HG02678 (cell line): ENCODE measurements around the gene WNK2.

ENCODE experiments used
- ATAC-seq: cut with Tn5 transposase; IDR thresholded peaks from one replicate; pipeline ENCODE4 v1.9.1; 2021; ENCODE audit warnings: mild to moderate bottlenecking, moderate library complexity; ENCODE audit not compliant: unreplicated experiment

Gene WNK2

DNA sequence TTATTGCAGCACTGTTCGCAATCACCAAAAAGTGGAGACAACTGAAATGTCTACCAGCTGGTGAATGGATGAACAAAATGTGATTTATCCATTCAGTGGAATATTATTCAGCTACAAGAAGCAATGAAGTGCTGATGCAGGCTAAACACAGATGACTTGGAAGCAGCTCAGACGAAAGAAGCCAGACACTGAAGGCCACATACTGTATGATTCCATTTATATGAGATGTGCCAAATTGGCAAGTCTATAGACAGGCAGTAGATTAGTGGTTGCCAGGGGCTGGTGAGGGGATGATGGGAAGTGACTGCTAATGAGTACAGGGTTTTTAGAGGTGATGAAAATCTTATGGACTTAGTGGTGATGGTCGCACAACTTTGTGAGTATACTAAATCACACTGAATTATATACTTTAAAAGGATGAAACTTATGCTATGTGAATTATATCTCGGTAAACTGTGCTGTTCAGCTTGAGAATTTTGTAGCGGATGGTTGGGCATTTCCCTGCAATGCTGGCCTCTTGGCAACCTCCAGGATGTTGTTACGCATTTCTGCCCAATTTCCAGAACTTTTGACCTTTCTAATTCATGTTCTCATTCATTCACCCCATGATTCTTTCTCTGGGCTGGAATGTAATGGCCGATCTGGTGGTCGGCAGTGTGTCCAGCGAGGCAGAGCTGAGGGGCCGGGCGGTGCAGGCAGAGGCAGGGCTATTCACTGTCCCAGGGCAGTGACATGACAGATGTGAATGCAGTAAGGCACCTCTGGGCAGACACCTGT, 22.0 kb upstream of the WNK2 start:
- ATAC-seq: no peak

DNA sequence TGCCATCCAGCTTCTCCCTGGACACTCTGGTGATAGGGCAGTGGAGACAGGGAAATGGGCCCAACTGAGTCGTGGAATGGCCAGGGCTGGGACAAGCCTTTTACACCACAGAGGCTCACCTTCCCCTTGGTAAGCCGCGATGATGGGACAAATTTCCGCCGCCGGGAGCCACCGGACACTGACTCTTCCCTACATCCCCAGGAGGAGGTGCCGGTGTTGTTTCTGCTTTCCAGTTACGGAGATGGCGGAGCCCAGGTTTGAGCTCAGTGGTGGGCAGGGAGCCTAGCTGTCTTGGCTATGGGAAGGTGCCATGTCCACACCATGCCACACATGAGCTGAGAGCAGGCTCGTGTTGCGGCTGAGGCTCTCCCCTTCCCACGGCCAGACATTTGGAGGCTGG, 19.9 kb upstream of the WNK2 start:
- no peak for ATAC-seq

DNA sequence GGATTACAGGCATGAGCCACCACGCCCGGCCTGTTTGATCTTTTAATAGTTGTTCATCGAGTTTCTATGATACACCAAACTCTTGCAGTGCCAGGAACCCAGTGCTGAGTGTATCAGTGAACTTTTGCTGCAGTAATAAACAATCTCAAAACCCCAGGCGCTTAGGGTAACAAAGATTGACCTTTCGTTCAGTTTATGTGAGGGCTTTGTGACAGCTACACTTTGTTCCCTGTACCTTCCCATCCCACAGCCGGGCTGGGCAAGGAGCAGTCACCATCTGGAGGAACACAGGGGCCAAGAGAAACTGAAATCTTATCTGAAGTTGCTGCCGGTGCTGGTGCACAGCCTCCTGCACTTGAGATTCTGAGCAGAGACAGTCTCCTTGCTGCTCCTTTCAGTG, 17.2 kb upstream of the WNK2 start:
- ATAC-seq: no peak

DNA sequence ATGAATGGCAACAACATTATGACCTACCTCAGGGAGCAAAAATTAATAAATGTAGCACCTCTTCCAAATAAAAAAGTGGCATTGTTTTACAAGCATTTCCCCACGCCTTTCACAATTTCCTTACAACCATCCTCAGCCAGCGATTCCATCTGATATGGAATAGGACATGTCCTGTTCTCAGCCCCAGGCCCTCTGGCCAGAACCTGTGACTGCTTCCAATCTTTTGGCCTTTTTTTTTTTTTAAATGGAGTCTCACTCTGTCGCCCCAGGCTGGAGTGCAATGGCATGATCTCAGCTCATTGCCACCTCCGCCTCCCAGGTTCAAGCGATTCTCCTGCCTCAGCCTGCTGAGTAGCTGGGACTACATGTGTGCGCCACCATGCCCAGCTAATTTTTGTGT, 16.8 kb upstream of the WNK2 start:
- ATAC-seq: no peak

DNA sequence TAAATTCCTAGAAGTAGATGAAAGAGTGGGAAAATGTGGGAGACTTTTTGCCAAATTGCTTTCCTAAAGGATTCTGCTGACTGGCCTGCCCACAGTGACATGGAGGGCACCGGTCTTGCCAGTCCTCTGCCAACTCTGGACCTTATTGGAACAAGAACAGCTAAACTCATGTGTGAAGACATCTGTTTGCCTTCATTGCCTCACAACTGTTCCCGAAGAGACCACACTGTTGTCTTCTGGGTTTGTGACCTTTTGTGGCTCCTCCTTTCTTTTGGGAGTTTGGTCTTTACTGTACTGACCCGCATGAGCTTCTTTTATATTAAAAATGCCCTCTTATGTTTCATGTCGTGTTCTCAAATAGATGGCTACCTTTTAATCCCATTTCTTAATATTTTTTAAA, 16.1 kb upstream of the WNK2 start:
- no peak for ATAC-seq

DNA sequence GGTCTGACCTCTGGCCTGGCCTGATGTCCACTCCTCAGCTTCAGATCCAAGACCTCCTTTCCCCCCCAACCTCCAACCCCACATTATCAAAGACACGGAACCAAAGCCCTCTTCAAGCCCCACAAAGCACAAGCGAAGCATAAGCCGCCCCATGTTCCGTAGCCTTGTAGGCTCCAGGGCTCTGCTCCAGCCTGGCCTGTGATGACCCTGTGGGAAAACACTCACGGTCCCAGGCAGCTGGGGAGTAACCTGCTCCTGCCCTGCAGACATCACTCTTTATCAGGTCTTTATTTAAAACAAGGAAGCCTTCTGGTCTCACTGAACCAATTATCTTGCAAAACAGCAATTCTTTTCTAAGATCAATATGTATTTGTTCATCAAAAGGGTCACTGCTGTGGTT, 15.4 kb upstream of the WNK2 start:
- ATAC-seq: no peak

DNA sequence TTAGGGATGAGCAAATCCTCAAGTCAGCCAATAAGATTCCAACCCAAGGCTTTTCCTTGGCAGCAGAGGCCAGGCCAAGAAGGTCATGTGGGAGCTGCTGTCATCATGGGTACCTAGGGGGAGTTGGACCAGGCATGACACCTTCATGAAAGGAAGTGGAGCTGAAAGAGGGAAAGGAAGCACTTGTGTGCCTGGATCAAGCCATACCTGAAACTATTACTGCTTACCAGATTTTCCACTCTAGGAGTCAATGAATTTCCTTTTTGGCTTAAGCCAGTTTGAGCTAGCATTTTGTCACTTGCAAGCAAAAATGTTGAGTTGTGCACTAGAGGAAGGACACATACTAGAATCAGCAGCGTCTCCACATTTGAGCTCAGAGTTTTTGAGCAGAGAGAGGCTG, 14.5 kb upstream of the WNK2 start:
- ATAC-seq: no peak

DNA sequence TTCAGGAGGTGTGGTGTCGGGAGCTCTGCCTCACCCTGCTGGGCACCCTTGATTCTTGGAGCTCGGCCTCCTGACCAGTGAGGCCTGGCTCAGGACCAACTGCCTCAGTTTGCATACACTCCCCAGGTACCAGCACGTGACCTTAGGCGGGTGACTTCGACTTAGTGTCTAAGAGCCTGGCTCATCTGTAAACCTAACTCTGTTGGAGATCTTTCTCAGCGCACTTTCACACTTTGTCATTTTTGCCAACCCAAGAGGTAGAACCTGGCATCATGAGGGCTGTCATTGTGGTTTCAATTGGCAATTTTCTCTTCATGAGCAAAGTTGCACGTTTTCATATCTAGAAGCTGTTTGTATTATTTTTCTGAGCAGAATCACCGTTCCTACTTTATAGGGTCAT, 13.4 kb upstream of the WNK2 start:
- no peak for ATAC-seq

DNA sequence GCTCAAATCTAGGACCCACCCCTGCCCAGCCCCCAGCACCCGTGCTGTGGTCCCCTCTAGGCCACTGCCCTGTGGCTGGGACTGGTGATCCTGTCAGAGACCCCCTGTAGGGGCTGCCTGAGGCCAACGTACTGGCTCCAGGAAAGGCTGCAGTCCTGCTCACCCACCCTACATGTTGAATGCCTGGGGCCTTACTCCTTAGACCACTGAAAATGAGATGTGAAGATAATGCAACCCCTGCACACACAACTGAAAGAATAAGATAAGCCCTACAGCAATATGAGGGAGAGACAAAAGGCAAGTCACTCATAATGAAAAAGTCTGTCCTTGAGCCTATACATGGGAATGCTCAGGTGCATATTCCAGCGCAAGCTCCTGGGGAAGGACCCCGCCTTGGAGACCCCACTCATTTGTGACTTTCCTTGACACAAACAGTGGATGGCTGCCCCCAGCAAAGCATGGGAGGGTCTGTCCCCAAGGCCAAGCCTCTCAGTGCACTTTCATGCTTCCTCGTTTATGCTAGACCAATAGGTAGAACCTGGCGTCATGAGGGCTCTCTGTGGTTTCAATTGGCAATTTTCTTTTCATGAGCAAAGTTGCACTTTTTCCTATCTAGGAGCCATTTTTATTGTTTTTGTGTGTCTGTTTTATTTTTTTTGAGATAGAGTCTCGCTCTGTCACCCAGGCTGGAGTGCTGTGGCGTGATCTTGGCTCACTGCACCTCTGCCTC, 12.5 kb upstream of the WNK2 start:
- no peak for ATAC-seq

DNA sequence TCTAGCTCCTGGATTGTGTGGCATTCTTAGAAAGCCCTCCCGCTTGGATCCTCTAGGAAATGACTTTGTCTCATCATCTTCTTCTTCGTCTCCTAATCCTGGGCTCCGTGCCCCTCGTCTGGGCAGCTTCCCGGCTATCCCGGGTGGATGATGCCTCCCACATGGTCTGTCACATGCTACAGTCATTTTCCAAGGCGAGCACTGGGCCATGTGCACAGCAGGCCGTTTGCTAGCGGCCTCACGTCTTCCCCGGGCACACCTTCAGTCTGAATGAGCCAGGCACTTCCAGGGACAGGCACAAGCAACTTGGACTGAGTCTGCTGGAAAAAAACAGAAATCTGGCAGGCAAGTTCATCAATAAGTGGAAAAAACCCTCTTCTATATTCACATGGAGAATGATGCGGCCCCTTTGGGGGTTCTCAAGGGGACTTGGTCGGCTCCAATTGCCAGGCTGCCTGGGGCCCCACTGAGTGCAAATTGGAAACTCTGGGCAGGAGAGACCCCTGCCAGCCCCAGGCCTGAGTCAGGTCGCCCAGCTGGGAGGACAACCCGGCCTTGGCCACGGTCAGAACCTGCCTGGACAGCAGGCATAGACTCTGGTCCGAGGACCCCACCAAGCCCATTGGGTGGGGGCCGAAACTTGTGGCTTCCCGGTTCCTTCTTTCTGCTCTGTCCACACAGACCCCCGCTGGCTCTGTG, 11.1 kb upstream of the WNK2 start:
- ATAC-seq: no peak

DNA sequence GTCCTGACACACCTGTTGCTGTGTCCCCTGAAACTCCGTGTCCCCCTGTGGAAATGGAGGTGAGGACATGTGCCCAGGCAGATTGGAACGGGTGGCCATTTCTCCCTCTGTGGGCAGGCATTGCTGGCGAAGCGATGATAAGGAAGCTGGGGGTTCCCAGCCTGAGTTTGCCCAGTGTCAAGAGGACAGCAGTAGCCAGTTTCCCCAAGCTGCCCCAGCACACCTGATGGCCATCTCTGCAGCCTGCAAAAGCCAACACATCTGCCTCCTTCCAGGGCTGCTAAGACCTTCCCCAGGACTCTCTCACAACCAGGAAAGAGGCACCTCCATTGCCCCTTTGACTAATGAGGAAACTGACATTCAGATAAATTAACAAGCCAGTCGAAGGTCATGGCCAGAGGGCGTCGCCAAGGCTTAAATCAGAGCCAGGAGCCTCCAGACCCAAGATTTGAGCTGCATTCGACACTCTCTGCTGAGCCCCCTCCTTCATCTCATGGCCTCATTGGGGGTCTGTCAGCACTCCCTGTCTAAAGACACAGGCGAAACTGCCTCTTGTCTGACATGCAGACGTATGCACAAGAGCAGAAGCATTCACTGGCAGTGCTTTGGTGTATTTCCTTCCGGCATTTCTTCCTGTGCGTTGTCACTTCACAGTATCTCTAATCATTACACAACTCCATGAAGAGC, 10.4 kb upstream of the WNK2 start:
- ATAC-seq: no peak

DNA sequence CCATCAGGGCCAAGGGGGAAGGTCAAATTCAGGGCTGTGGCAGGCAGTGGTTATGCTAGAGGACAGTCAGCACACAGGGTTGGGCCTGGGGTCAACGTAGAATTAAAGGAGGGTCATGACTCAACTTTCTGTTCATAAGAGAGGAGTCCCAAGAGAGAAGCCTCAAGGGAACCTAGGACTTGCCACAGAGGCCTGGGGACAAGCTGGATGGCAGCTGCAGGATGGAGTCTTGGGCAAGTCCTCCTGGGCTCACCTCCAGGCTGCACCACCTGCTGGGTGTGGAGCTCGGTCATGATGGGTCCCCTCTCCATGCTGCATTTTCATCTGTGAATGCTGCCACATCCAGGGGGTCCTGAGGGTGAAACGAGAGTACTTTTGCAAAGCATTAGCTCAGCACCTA, 9.0 kb upstream of the WNK2 start:
- no peak for ATAC-seq

DNA sequence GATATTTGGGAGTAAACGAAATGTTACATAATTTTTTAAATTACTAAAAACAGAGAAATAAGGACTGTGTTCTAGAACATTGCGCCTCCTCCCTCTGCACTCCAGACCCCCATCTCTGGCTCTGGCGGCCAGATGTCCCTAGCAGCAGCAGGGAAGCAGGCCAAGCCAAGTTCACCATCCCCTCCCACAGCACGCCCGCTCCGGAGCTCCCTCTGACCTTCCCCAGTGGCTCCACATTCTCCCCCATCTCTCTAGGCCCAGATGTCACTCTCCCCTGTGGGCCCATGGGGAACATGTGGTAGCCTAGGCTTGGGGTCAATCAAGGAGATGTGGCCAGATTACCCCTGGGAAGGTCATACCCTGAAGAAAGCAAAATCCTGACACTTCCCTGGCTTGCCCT, 6.3 kb upstream of the WNK2 start:
- ATAC-seq: no peak

DNA sequence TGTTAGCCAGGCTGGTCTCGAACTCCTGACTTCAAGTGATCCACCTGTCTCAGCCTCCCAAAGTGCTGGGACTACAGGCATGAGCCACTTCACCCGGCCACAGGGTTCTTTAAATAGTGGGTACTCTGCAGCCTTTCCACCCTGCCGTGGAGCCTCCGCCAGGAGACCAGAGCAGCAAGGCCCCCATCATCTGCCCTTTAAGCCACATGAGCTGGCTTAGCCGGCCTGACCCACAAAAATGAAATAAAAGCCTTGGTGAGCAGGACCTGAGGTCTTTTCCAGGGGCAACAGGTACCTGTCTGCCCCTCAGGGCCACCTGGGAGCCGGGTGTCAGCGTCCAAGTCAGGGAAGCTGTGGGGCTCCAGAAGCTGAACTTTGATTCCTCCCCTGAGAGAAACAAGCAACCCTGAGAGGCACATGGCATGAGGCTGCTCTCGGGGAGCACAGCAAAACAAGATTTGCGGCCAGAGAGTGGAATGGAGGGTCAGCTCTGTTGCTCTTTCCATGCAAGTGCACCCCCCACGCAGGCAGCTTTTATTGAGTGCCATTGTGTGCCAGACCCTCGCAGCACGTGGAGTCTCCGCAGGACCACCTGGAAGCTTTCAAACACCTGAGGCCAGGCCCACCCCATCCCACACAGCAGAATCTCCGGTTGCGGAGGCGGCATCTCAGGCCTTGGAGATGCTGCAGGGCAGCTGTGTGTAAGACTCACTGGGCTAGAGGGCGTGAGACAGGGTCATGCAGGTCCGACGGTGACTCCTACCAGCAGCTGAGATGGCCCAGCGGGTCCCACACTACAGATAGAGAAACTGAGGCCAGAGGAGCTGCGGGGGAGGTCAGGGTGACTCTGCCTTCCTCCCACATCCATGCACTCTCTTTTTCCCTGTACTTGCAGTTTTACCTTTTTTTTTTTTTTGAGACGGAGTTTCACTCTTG, 4.8 kb upstream of the WNK2 start:
- ATAC-seq: no peak

DNA sequence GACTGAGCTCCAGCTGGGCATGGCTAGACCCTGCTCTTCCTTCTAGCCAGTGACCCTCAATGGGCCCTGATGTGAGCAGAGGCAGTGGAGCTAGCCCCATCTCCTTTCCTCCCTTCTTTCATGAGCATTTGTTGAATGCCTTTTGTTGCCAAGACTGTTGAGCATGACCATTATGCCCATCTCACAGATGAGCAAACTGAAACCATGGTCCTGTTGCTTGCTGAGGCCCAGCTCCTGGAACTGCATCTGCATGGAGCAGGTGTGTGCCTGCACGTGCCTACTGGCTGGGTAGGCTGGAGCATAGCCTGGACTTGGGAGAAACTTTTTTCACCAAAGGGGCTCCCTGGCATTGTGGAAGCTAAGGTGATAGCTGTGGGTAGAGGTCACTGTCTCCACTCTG, 3.0 kb upstream of the WNK2 start:
- no peak for ATAC-seq

DNA sequence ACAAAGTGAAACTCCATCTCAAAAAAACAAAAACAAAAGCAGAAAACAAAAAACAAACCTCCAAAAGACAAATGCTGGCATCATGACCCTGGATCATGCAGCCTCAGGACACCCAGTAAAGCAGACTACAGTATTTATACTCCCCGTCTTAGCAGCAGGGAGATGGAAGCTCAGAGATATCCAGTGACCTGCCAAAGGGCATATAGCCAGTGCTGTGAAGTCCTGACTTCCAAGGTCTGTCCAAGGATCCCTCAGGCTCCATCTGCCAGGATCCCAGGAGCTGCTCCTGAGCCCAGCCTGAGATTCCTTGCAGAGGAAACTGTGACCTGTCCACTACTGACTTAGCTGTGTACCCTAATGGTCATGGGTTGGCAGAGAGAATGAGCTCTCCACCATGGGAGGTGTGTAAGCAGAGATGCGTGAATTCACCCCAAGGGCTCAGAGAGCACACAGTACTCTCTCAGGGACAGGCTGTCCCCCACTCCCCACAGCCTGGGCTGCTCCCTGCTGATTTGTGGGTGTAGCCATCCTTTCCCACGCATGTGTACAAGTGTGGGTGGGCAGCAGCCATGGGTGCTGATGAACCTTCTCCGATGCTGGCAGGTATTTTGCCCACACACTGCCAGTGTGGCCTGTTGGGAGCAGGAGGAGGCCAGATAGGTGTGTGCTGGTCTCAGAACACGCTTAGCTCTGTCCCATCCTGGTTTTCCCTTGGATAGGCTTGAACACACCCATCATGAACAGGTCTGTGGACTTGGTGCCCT, 2.1 kb upstream of the WNK2 start:
- ATAC-seq: no peak

DNA sequence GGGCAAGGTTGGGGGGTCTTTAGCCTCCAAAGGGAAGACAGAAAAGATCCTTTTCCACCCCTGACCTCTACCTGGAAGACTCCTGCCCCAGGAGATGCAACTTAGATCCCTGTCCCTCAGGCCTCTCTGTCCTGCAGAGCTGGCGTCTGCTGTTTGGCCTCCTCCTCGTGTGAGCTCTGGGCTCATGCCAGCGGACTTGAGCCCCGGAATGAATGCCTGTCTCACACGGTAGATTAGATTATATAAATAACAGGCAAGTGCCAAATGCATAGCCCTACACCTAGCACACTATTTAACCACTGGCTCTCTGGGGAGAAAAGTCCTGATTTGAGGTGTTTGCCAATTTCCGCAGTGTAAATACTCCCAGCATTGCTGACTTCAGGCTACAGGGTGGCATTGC, 1.4 kb upstream of the WNK2 start:
- ATAC-seq: no peak

DNA sequence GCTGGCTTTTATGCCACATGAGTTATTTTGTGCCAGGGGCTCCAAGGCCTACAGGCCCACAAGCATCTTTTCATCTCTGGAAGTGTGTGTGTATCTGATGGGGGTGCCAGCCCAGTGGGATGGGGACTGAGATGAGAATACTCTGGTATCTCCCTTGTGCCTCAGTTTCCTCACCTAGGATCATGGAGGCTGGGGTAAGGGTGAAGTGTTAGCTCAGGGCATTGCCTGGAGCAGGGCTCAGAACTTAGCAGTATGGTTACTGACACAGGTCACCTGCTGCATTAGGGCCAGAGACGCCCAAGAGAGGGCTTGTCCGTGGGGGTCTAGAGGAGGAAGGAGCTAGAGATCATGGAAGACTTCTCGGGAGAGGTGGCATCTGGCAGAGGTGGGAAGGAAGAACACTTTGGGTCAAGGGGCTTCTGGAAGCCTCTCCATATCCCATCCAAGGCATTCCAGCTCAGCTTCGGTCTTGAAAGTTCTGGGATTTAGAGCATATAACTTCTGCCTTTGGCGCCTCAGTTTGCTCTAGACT, 742 bp upstream of the WNK2 start:
- no peak for ATAC-seq
